Transverse colon (tissue), 4 donors: ENCODE data around the gene ANXA5.

ENCODE experiments used
- CTCF ChIP-seq, 5 experiments: fragments of 200-600 bp in 3 of 5; fragments of 450-650 bp in 2 of 5; sonication (generic) in 3 of 5; IDR thresholded peaks; 1 replicate in 2 of 5; 2 replicates in 3 of 5; pipeline ENCODE4 v1.5.1; 2016 to 2017; ENCODE audit warnings: antibody characterized with exemption in 5 of 5, inconsistent platforms in 3 of 5, mild to moderate bottlenecking in 2 of 5, moderate library complexity in 1 of 5
- EP300 ChIP-seq: sonication (generic); formaldehyde crosslinking; IDR thresholded peaks from one replicate; pipeline ENCODE4 v1.6.1; 2017; ENCODE audit warnings: antibody characterized with exemption, low read depth
- POLR2A ChIP-seq: fragments of 450-650 bp; IDR thresholded peaks from one replicate; pipeline ENCODE4 v1.6.1; 2016; ENCODE audit warnings: antibody characterized with exemption, mild to moderate bottlenecking, moderate library complexity
- POLR2AphosphoS5 ChIP-seq, 3 donors: sonication (generic); formaldehyde crosslinking; IDR thresholded peaks; one replicate each; pipeline ENCODE4 v1.6.1; 2016; ENCODE audit warnings: antibody characterized with exemption in 3 of 3

DNA sequence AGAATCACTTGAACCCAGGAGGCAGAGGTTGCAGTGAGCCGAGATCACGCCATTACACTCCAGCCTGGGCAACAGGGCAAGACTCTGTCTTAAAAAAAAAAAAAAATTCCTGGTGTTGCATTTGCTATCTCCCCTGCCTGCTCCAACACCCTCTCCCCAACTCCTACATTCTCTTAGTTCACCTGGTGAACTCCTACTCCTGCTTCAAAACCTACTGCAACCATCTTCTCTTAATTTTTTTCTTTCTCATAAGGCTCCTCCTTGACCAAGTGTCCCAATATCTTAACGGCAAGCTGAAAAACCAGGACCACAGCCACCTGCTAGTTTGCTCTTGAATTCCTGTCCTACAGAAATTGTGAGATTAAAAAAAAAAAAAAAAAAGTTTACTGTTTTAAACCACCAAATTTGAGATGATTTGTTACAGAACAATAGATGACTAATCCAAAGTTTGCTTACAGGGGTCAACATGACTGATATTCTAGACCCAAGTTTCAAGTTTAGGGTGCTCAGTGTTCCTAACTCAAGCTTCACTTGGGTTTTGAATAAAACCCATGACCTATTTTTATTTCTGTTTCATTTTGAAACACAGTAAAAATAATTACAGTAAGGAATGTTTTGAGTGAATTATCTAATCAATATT, 13.1 kb upstream of the ANXA5 start:
- no peak for TF ChIP-seq CTCF (IDR thresholded peaks at IDR 0.05)
- no peak for TF ChIP-seq POLR2A
- TF ChIP-seq POLR2AphosphoS5 (IDR thresholded peaks at IDR 0.05) = no peak
- no peak for TF ChIP-seq EP300
